ENCODE data around the gene SRPRB. TPM values are rescaled to one million over a fixed set of nuclear protein-coding genes. Genes with fewer than 3 reads are reported as not detected.

Gene SRPRB
- total RNA-seq, 1 donor = 39.3 TPM

GRCh38 chr3:133863911-133864310 is 58.3 kb downstream of the SRPRB start:
- DNase-seq (ENCODE audit: low read depth in 2 of 3, low spot score in 2 of 3) = peak in 1 of 3 donors; percentile 35

DNA sequence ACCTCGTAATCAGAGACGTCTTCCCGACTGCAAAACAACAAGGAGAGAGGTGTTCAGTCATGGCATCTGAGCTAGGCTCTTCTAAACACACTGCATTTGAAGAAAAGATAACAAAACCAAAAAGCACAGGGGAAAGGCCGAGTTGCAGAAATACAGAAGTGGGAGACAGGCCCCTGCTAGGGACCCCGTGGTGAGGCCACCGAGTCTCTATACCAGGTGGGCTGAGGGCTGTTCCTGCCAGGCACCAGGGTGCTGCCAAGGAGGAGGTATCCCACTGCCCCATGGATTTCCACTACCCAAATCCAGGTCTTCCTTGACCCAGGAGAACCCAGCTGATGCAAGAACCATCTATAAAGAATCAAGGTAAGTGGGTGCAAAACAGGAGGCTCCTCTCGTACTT is 59.0 kb downstream of the SRPRB start:
- no peak for DNase-seq (ENCODE audit: low read depth in 2 of 3, low spot score in 2 of 3)

DNA sequence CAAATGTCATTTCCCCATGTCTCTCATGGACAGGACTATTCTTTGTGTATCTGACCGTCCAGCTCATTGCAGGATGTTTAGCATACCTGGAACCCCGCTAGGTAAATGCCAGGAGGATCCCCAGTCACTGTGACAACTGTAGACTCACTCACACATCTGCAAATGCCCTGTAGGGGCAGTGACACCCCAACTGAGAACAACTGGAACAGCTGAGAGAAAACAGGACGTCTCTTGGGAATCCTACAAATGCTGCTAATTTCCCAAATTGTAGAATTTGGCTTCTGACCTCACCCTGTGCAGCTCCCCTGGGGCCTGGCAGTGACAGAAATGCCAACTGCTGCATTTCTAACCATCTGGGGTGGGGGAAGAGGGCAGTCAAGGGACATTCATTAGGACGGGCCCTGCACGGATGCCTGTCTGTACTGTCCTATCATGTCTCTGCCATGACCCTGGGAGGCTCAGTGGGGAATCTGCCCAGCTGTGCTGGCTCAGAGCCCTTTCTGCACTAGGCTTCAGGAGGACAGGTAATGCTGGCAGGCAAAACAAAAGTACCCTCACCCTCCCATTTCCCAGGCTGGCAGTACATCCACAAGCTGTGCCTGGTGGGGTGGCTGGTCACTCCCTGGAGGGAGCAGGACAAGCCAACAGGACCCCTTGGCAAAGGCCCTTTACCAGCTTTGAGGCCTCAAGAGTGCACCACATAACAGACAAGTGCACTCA is 59.7 kb downstream of the SRPRB start:
- no peak for DNase-seq (ENCODE audit: low read depth in 2 of 3, low spot score in 2 of 3)

DNA sequence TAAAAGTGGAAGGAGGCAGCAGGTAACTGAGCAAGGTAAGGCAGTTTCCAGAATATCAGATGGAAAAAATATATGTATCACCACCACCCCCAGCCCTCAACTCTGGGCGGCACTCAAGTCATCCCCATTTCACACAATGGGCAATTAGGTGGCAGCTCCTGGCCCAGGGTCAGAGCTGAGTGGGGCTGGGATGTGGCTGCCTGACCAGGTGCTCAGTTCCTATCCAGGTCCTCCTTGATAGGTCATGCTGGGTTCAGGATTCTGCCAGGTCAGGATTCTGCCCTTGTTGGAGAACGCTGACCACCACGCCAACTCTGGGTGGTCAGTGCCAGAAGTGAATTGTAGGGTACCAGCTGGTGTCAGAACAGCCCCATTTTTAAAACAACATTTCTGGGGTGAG is 60.5 kb downstream of the SRPRB start:
- no peak for DNase-seq (ENCODE audit: low read depth in 2 of 3, low spot score in 2 of 3)

- DNase-seq (ENCODE audit: low read depth in 2 of 3, low spot score in 2 of 3) = no peak
Measured at GRCh38 chr3:133868186-133868585, 62.6 kb downstream of the SRPRB start.

DNA sequence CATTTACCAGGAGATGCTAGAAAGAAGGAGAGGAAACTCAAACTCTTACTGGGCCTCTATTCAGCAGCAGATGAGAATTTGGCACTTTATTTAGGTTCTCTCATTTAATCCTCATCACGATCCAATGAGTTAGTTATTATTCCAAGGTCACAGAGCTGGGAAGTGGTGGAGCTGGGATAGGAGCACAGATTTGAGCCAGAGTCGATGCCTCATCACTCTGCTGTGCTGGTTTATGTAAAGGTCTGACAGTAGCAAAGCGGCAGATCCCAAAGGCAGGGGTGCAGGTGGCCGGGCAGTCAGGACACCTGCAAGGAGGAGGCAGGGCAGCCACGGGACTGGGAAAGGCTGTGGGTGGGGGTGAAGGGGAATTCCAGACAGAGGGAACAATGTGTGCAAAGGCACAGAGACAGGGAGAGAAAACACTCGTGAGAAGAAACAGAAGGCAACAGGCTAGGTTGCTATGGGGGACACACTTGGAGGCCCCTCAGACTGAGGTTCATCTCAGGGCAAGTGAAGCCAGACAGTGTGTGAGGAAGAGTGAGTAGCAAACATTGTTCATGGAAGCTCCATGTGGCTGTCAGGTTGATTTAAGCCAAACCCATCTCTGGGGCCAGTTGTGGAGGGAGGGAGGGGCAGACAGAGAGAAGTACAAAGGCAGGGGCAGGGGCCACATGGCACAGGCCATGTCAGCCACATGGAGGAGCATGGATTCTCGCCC is 63.3 kb downstream of the SRPRB start:
- DNase-seq (ENCODE audit: low read depth in 2 of 3, low spot score in 2 of 3) = no peak

DNA sequence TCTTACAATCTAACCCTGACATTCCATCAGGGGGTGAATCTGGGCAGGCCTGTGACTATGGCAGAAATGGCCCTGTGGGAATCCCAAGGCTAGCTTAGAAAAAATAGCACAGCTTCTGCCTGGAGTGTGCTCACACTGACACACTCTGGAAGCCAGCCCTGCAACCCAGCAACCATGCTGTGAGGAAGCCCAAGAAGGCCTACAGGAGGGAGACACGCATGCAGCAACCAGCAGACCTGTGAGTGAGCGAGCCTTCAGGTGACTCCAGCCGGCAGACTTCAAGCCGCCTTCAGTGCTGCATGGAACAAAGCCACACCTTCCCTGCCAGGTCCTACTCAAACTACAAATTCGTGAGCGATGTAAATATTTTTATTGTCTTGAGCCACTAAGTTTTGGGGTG is 64.0 kb downstream of the SRPRB start:
- no peak for DNase-seq (ENCODE audit: low read depth in 2 of 3, low spot score in 2 of 3)

DNA sequence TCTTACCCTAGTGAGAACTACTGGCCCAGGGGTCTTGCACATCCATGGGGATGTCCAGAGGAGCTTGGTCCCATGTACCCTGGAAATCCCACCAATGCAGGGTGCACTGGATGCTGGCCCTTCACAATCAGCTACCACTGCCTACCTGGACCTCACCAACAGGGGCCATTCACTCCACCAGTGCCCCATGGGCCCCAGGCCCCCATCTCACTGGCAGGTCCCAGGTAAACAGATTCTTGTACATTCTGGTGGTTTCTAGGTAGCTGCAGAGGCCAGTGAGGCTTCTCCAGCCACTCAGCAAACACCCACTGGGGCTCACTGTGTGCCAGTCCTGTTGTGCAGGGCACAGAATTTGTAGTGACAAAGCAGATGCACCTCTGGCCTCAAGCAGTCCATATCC is 65.2 kb downstream of the SRPRB start:
- no peak for DNase-seq (ENCODE audit: low read depth in 2 of 3, low spot score in 2 of 3)

Other genes with a start within 250 kb of the SRPRB start
- gene CDV3, start 232.1 kb upstream of the SRPRB start, total RNA-seq = 38.5 TPM
- gene TOPBP1, start 143.9 kb upstream of the SRPRB start, total RNA-seq = 25.0 TPM
- gene TF, start 59.4 kb upstream of the SRPRB start, total RNA-seq = under 0.01 TPM
- 0.27 TPM for gene RAB6B, start 90.1 kb downstream of the SRPRB start, total RNA-seq
- under 0.01 TPM for gene SLCO2A1, start 224.1 kb downstream of the SRPRB start, total RNA-seq

Data from hematopoietic multipotent progenitor cell (in vitro differentiated cells).